Measurements from ENCODE around the gene GDF15. TPM values are rescaled to one million over a fixed set of nuclear protein-coding genes. Genes with fewer than 3 reads are reported as not detected.
"Not testable (repeated sequence)": the region's sequence is repeated elsewhere in the genome, so short reads cannot be mapped to it uniquely, and the experiment has no call there.

GDF15 gene
- total RNA-seq, 1 donor from 2014 or later, result 0.51 TPM

- not testable (repeated sequence) for DNase-seq
Measured at GRCh38 chr19:18364277-18364825, 21.6 kb upstream of the GDF15 start.

DNA sequence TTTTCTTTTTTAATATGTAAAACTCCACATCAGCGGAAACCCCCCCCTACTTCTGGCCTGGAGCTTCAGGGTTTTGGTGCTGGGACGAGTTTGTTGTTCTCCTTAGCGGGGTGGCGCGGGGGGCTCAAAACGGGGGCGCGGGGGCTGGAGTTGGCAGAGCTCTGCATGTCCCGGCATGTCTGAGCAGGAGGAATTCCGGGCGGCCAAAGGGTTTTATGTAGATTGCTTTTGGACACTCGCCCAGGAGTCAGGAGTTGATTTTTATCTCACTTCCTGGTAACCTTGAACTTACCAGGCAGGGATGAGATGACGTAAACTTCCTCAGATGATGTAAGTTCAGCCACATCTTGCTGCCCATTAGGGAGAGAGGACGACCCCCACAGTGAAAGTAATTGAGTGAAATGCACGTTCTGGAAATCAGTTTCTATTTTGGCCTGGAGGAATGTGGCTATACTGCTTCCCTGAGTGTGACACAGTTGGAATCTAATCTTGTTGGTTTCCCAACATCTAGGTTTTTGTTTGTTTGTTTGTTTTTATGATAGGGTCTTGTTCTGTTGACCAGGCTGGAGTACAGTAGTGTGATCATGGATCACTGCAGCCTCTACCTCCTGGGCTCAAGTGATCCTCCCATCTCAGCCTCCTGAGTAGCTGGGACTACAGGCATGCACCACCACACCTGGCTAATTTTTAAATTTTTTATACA is 21.0 kb upstream of the GDF15 start:
- peak; percentile 84 for DNase-seq

DNA sequence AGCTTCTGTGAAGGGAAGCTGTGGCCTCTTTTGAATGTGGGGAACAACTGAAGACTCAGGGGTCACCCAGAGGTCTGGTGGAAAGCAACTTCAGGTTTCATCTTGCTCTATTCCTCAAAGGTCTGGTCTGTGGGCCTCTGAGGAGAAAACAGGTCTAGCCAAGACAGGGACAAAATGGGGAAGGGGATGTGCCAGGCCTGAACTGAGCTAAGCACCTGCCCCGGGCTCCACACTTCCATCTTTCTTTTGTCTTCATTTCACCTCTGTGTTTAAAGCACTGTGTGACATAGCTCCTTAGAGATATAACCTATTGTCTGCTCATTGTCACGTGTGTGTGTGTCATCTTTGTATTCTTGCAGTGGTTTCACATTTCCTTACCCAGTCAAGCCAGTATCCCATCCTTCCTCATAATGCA is 19.9 kb upstream of the GDF15 start:
- no peak for DNase-seq

GRCh38 chr19:18368504-18369222 is 17.3 kb upstream of the GDF15 start:
- no peak for DNase-seq

DNA sequence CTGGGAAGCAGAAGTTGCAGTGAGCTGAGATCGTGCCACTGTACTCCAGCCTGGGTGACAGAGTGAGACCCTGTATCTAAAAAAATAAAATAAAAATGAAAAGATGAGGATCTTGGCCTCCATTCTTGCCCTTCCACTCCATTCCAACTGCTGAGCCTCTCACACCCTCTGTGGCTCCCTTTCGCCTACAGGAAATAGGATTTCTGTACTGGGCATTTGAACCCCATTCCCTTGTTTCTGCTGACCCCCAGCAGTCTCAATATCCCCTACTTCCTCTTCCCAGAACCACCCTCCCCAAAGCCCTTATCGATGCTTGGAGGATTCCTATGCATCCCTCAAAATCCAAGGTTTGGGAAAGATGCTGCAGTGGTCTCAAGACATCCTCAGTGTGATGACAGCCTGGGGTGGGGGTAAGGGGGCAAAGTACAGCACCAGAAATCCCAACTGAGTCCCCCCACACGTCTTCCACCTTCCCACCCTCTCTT is 12.5 kb upstream of the GDF15 start:
- DNase-seq, result no peak

DNA sequence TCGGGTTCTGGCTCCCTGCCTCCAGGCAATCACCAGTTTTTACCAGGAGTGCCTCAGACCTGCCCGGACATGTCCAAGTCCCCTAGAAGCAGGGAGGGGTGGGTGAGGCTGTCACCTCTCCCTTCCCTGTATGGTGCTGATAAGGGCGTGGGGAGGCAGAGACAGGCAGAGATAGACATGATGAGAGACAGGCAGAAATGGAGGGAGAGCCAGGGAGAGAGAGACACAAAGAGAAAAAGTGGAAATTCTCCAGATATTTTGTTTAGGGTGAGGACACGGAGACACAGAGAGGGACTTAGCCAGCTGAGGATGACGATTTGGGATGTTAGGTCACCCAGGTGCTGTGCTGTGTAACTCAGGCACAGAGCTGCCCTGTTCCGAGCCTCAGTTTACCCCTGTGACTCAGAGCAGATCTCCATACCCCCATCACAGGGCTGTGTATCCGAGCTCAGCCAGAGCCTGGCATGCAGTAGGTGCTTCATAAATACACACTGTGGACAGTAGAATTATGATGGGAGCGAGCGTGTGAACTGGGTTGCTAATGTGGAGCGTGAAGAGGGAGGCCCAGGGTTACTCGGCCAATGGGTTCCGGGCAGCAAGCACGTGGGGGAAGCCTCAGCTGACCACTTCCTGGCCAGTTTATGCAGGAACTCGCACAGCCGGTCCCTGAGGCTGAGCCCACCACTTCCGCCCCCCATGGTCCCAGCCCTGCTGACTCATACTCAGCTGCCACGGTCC is 11.9 kb upstream of the GDF15 start:
- peak; percentile 83 for DNase-seq

DNA sequence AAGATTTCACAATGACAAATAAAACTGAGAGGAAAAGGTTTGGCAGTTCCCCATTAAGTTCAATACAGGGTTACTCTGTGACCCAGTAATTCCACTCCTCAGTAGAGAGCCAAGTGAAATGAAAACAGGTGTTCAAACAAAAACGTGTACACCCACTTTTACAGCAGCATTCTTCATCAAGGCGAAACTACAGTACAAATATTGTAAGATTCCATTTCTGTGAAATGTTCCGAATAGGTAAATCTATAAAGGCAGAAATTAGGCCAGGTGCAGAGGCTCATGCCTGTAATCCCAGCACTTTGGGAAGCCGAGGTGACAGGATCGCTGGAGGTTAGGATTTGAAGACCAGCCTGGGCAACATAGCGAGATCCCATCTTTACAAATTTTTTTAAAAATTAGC is 8.9 kb upstream of the GDF15 start:
- peak; percentile 60 for DNase-seq

DNA sequence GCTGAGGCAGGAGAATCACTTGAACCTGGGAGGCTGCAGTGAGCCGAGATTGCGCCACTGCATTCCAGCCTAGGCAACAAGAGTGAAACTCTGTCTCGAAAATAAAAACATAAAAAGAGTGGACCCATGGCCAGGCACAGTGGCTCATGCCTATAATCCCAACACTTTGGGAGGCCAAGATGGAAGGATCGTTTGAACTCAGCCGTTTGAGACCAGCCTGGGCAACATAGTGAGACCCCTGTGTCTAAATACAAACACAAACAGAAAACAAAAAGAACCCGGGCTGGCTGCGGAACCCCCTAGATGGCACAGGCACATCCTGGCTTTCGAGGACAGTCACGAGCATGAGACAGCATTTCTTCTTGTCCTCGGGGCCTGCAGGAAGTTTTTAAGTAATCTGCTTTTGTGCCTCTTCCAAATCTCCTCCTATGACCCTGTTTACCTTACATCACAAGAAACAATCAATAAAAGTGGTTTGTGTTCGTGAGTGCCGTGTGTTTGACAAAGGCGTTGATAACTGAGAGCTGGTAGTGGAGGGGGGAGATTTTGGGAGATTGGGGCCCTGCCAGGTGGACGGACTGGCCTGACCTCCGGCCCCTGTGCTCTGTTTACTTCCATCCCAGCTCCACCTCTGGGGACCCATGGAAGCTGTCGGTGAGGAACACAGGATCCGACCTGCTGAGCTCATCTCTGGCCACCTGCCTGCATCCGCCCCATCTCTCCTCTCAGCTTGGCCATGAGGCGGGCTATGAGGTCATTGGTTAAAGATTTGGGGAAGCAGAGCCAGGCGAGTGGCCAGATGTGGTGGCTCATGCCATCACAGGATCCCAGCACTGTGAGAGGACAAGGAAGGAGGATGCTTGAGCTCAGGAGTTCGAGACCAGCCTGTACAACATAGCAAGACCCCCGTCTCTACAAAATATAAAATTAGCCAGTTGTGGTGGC is 5.9 kb upstream of the GDF15 start:
- DNase-seq, result peak; percentile 83

- DNase-seq, result no peak
Measured at GRCh38 chr19:18380843-18381242, 5.1 kb upstream of the GDF15 start.

GRCh38 chr19:18383622-18384021 is 2.3 kb upstream of the GDF15 start:
- DNase-seq, result not testable (repeated sequence)

- DNase-seq, result no peak
Measured at GRCh38 chr19:18384775-18385174, 1.2 kb upstream of the GDF15 start.

GRCh38 chr19:18385359-18385674 is 641 bp upstream of the GDF15 start:
- no peak for DNase-seq

DNA sequence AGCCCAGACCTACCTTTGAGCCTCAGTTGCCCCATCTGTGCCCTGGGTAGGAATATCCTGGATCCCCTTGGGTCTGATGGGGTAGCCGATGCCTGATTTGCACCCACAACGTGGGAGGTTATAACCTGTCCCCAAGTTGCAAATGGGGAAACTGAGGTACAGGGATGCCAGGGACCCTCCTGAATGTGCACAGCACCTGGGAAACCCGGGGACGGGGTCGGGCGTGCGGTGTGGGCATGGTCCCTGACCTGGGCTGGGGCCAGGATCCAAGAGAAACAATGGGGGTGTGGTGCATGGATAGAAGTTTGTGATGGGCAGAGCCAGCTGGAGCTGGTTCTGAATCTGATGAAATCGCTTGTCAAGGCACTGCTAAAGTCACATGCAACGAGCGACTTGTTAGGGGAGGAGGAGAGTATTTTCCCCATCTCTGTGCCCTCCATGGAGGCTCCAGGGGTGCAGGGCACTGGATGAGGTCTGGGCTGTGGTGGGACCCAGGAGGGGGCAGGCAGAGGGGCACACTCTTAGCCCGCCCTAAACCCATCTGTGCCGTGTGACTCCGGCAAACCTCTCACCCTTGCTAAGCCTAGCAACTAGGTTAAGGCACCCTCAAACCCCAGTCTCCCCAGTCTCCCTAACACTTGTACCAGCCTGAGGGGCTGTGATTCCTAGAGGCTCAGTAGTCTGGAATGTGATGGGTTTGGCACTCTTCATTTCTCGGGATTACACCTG is 749 bp downstream of the GDF15 start:
- peak; percentile 62 for DNase-seq

DNA sequence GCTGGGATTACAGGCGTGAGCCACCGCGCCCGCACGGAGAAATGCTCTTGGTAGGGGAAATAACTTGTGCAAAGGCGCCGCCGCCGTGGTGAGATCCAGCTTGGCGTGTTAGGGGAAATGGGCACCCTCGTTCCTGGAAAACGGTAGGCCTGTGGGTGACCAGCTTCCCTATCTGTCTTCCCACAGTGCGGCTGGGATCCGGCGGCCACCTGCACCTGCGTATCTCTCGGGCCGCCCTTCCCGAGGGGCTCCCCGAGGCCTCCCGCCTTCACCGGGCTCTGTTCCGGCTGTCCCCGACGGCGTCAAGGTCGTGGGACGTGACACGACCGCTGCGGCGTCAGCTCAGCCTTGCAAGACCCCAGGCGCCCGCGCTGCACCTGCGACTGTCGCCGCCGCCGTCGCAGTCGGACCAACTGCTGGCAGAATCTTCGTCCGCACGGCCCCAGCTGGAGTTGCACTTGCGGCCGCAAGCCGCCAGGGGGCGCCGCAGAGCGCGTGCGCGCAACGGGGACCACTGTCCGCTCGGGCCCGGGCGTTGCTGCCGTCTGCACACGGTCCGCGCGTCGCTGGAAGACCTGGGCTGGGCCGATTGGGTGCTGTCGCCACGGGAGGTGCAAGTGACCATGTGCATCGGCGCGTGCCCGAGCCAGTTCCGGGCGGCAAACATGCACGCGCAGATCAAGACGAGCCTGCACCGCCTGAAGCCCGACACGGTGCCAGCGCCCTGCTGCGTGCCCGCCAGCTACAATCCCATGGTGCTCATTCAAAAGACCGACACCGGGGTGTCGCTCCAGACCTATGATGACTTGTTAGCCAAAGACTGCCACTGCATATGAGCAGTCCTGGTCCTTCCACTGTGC is 2.4 kb downstream of the GDF15 start:
- DNase-seq, result peak; percentile 84

DNA sequence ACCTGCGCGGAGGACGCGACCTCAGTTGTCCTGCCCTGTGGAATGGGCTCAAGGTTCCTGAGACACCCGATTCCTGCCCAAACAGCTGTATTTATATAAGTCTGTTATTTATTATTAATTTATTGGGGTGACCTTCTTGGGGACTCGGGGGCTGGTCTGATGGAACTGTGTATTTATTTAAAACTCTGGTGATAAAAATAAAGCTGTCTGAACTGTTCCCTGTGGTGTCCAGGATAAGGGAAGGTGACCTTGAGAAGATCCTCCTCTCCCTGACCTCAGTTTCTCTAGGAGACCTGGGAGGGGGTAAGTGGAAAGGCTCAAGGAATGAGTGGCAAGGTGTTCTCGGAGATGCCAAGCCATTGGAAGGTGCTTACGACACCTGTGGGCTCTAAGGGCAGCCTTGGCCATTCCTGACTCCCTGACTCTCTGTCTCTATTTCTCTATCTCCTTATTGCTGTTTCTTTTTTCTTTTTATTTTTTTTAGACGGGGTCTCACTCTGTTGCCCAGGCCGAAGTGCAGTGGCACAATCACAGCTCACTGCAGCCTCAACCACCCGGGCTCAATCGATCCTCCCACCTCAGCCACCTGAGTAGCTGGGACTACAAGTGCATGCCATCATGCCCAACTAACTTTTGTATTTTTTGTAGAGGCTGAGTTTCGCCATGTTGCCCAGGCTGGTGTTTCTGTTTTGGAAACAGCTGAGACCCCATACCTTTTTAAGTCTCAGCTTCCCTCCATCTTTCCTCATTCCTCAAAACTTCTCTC is 3.2 kb downstream of the GDF15 start:
- no peak for DNase-seq

DNA sequence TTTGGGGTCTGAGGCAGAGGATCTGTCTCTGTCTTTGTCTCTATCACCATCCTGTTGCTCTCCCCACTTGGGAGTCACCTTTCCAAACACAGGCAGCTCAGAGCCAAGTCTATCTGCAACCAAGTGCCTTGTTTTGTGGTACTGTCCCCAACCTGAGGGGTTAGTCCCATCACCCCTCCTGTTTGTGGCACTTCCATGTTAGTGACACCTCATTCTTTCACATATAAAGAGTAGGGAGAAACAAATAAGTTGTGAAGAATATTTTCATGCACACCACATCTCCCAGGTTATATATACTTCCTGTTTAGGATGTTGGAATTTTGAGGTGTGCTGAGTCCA is 3.7 kb downstream of the GDF15 start:
- DNase-seq, result no peak

DNA sequence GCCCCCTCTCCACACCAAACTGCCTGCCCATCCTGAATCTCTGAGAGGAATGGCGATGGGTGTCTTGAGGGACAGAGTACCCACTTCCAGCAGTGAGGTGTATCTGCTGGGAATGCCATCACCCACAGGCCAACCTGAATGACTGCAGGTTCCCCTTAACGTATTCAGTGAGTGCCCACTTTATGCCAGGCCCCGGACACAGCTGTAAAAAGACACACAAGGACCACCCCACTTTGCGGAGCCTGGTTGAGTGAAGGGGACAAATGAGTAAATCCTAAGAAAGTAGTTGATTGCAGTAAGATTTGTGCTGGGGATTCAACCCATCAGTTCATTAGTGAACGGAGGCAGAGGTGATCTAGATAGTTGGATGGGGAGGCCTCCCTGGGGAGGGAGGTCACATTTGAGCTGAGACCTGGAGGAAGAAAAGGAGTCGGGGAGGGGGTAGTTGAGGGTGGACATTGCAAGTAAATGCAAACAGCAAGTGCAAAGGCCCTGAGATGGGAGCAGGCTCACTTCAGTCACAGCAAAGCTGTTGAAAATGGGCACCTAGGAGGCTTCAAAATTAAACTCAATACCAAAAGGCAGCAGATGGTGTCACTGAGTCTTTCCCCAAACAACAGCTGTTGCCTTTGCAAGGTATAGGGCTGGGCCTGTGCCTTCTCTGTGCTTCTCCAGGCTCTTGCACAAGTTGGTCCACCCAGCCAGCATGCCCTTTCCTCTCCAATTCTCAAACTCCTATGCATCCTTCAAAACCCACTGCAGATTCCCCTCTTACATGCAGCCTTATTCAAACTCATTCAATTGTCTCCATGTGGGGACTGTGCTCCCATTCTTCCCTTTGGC is 4.3 kb downstream of the GDF15 start:
- no peak for DNase-seq

DNA sequence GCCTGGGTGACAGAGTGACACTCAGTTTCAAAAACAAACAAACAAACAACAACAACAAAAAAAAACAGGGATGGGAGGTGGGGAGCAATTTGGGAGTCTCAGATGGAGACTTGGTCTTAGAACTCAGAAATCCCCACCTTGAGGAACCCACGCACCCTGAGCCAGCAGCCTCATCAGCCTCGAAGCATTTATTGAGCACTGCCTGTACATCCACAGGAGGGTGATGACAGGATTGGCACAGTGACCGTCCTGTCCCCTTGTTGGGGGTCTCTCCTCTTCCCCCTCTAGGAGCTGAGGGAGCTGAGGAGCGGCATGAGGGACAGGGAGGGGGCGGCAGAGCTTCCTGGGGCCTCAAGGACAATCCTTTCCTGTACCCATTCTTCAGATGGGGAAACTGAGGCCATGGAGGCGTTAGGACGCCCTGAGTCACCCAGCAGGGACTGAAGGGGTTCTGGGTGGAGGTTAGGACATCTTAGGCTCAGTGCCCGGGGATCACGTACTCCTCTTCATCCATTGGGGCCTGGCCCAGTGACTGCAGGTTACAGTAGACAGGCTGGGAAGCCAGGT is 5.6 kb downstream of the GDF15 start:
- DNase-seq, result no peak

Data from tongue (tissue), 2 donors.